GM18867 (cell line): ENCODE measurements around the gene CNOT6.
"Not testable (repeated sequence)": the region's sequence is repeated elsewhere in the genome, so short reads cannot be mapped to it uniquely, and the experiment has no call there.

ENCODE experiments used
- ATAC-seq: cut with Tn5 transposase; IDR thresholded peaks from one replicate; pipeline ENCODE4 v1.9.1; 2021; ENCODE audit warnings: mild to moderate bottlenecking, moderate library complexity; ENCODE audit not compliant: unreplicated experiment

The CNOT6 gene

GRCh38 chr5:180494060-180494509, at the start of gene CNOT6:
Gene CNOT6 (plus strand): TSS chr5:180494379. CDS start chr5:180529277, 34,898 bp downstream.
- peak; percentile 89 for ATAC-seq

- no peak for ATAC-seq
Observed at GRCh38 chr5:180454752-180455151, 39.4 kb upstream of the CNOT6 start.

GRCh38 chr5:180455872-180456271, 38.3 kb upstream of the CNOT6 start:
- no peak for ATAC-seq

- ATAC-seq, result no peak
Observed at GRCh38 chr5:180456792-180457191, 37.4 kb upstream of the CNOT6 start.

- not testable (repeated sequence) for ATAC-seq
Observed at GRCh38 chr5:180458852-180459673, 35.1 kb upstream of the CNOT6 start.

- not testable (repeated sequence) for ATAC-seq
Observed at GRCh38 chr5:180459674-180460142, 34.5 kb upstream of the CNOT6 start.

- no peak for ATAC-seq
Observed at GRCh38 chr5:180460834-180461233, 33.3 kb upstream of the CNOT6 start.

GRCh38 chr5:180461303-180461702, 32.9 kb upstream of the CNOT6 start:
- ATAC-seq, result no peak

- ATAC-seq, result no peak
Observed at GRCh38 chr5:180463216-180463900, 30.8 kb upstream of the CNOT6 start.

GRCh38 chr5:180463916-180464602, 30.1 kb upstream of the CNOT6 start:
- ATAC-seq, result no peak

GRCh38 chr5:180464603-180464970, 29.6 kb upstream of the CNOT6 start:
- ATAC-seq, result no peak

- ATAC-seq, result not testable (repeated sequence)
Observed at GRCh38 chr5:180465052-180465451, 29.1 kb upstream of the CNOT6 start.

GRCh38 chr5:180466316-180466715, 27.9 kb upstream of the CNOT6 start:
- ATAC-seq, result no peak

GRCh38 chr5:180467028-180467975, 26.9 kb upstream of the CNOT6 start:
- ATAC-seq, result no peak

GRCh38 chr5:180467989-180468731, 26.0 kb upstream of the CNOT6 start:
- ATAC-seq, result no peak

- peak; percentile 42 for ATAC-seq
Observed at GRCh38 chr5:180468732-180469585, 25.2 kb upstream of the CNOT6 start.

GRCh38 chr5:180469586-180469865, 24.7 kb upstream of the CNOT6 start:
- ATAC-seq, result no peak

- ATAC-seq, result no peak
Observed at GRCh38 chr5:180469866-180470265, 24.3 kb upstream of the CNOT6 start.

- no peak for ATAC-seq
Observed at GRCh38 chr5:180470361-180470760, 23.8 kb upstream of the CNOT6 start.
